HEK293 (cell line): ENCODE measurements around the gene SLU7.

Experiments
- KLF10 ChIP-seq: fragments of 450-650 bp; IDR thresholded peaks from 2 replicates; pipeline ENCODE4 v1.5.1; 2018; ENCODE audit warnings: missing biosample characterization, mild to moderate bottlenecking, missing genetic modification characterization
- MYNN ChIP-seq: fragments of 450-650 bp; formaldehyde crosslinking; IDR thresholded peaks from 2 replicates; pipeline ENCODE4 v1.5.1; 2016; ENCODE audit warnings: missing biosample characterization, missing genetic modification characterization, borderline replicate concordance
- PRDM1 ChIP-seq: fragments of 450-650 bp; formaldehyde crosslinking; IDR thresholded peaks from 2 replicates; pipeline ENCODE4; 2016; ENCODE audit warnings: missing biosample characterization, missing genetic modification characterization
- REPIN1 ChIP-seq: fragments of 450-650 bp; formaldehyde crosslinking; IDR thresholded peaks from 2 replicates; pipeline ENCODE4 v1.5.1; 2017; ENCODE audit warnings: missing biosample characterization, missing genetic modification characterization, low read depth
- SALL2 ChIP-seq: fragments of 450-650 bp; formaldehyde crosslinking; IDR thresholded peaks from 2 replicates; pipeline ENCODE4 v1.5.0; 2017; ENCODE audit warnings: missing biosample characterization, mild to moderate bottlenecking, missing genetic modification characterization, borderline replicate concordance
- SETDB1 ChIP-seq: IDR thresholded peaks from one replicate; pipeline ENCODE4 v1.6.1; 2017; ENCODE audit warnings: mild to moderate bottlenecking, low read length, moderate library complexity, mixed read lengths; ENCODE audit not compliant: insufficient read length
- ZBTB17 ChIP-seq: fragments of 450-650 bp; formaldehyde crosslinking; IDR thresholded peaks from 2 replicates; pipeline ENCODE4 v1.5.1; 2016; ENCODE audit warnings: missing biosample characterization, missing genetic modification characterization
- ZNF114 ChIP-seq: fragments of 450-650 bp; formaldehyde crosslinking; IDR thresholded peaks from 2 replicates; pipeline ENCODE4 v1.5.0; 2017; ENCODE audit warnings: missing biosample characterization, missing genetic modification characterization
- ZNF311 ChIP-seq: fragments of 450-650 bp; formaldehyde crosslinking; IDR thresholded peaks from 2 replicates; pipeline ENCODE4 v1.5.1; 2017; ENCODE audit warnings: missing biosample characterization, missing genetic modification characterization, borderline replicate concordance
- TF ChIP-seq, protein P1 (sequence below): fragments of 450-650 bp; formaldehyde crosslinking; IDR thresholded peaks from 2 replicates; pipeline ENCODE4 v1.5.1; 2016; ENCODE audit warnings: missing biosample characterization, missing genetic modification characterization
- TF ChIP-seq, protein P2 (sequence below): fragments of 450-650 bp; formaldehyde crosslinking; IDR thresholded peaks from 2 replicates; pipeline ENCODE4 v1.5.1; 2016; ENCODE audit warnings: missing biosample characterization, missing genetic modification characterization
- TF ChIP-seq, protein P3 (sequence below): fragments of 450-650 bp; formaldehyde crosslinking; IDR thresholded peaks from 2 replicates; pipeline ENCODE4 v1.5.1; 2016; ENCODE audit warnings: missing biosample characterization, missing genetic modification characterization
- TF ChIP-seq, protein P4 (sequence below): fragments of 450-650 bp; formaldehyde crosslinking; IDR thresholded peaks from 2 replicates; pipeline ENCODE4 v1.5.1; 2016; ENCODE audit warnings: missing biosample characterization, missing genetic modification characterization

DNA sequence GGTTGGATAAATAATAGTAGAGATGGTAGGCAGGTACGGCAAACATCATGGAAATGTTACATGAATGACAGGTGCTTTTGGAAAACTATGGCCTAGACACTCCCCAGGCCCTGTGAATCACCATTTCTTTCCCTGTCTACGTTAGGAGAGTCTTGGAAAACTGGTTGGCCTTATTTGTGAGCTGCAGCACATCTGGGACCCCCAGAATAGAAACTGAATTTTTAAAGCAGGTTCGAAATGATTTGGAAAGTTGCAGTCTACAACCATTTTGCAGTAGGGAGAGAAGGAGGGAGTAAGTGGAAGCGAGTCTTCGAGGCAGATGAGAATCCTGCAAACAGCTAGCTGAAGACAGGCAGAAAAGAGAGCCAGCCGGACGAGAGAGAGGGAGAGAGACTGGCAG lies 61.5 kb downstream of the SLU7 start:
- no peak for TF ChIP-seq REPIN1 (tag by site-specific recombination)
- TF ChIP-seq, protein P1, sequence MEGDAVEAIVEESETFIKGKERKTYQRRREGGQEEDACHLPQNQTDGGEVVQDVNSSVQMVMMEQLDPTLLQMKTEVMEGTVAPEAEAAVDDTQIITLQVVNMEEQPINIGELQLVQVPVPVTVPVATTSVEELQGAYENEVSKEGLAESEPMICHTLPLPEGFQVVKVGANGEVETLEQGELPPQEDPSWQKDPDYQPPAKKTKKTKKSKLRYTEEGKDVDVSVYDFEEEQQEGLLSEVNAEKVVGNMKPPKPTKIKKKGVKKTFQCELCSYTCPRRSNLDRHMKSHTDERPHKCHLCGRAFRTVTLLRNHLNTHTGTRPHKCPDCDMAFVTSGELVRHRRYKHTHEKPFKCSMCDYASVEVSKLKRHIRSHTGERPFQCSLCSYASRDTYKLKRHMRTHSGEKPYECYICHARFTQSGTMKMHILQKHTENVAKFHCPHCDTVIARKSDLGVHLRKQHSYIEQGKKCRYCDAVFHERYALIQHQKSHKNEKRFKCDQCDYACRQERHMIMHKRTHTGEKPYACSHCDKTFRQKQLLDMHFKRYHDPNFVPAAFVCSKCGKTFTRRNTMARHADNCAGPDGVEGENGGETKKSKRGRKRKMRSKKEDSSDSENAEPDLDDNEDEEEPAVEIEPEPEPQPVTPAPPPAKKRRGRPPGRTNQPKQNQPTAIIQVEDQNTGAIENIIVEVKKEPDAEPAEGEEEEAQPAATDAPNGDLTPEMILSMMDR (tag by site-specific recombination), result no peak
- TF ChIP-seq ZNF114, result no peak
- no peak for TF ChIP-seq SALL2
- TF ChIP-seq, protein P2, sequence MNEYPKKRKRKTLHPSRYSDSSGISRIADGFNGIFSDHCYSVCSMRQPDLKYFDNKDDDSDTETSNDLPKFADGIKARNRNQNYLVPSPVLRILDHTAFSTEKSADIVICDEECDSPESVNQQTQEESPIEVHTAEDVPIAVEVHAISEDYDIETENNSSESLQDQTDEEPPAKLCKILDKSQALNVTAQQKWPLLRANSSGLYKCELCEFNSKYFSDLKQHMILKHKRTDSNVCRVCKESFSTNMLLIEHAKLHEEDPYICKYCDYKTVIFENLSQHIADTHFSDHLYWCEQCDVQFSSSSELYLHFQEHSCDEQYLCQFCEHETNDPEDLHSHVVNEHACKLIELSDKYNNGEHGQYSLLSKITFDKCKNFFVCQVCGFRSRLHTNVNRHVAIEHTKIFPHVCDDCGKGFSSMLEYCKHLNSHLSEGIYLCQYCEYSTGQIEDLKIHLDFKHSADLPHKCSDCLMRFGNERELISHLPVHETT, result no peak
- no peak for TF ChIP-seq ZBTB17 (tag by site-specific recombination)
- no peak for TF ChIP-seq ZNF311
- TF ChIP-seq KLF10 (tag by site-specific recombination), result no peak
- TF ChIP-seq PRDM1 (tag by site-specific recombination), result no peak
- TF ChIP-seq SETDB1, result no peak
- TF ChIP-seq MYNN (tag by site-specific recombination), result no peak
- TF ChIP-seq, protein P3, sequence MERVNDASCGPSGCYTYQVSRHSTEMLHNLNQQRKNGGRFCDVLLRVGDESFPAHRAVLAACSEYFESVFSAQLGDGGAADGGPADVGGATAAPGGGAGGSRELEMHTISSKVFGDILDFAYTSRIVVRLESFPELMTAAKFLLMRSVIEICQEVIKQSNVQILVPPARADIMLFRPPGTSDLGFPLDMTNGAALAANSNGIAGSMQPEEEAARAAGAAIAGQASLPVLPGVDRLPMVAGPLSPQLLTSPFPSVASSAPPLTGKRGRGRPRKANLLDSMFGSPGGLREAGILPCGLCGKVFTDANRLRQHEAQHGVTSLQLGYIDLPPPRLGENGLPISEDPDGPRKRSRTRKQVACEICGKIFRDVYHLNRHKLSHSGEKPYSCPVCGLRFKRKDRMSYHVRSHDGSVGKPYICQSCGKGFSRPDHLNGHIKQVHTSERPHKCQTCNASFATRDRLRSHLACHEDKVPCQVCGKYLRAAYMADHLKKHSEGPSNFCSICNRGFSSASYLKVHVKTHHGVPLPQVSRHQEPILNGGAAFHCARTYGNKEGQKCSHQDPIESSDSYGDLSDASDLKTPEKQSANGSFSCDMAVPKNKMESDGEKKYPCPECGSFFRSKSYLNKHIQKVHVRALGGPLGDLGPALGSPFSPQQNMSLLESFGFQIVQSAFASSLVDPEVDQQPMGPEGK (tag by site-specific recombination), result no peak
- TF ChIP-seq, protein P4, sequence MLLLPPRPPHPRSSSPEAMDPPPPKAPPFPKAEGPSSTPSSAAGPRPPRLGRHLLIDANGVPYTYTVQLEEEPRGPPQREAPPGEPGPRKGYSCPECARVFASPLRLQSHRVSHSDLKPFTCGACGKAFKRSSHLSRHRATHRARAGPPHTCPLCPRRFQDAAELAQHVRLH (tag by site-specific recombination), result no peak
